ENCODE measurements around the gene KDM6A.
A peak's percentile ranks its signal among the peaks of the same experiment; 100 is the strongest.

The KDM6A gene

GRCh38 chrX:44871931-44872820 lies 812 bp upstream of the KDM6A start:
- Histone ChIP-seq H3K9me3 (ENCODE audit: control insufficient read depth, insufficient read depth, low read length) (no peaks in the 10 kb centered on the region), H3K4me1 (ENCODE audit: control insufficient read depth, insufficient read depth, low read length) (no peaks in the 10 kb centered on the region), H3K27me3 (ENCODE audit: control insufficient read depth, insufficient read depth, low read length) (no peaks in the 10 kb centered on the region), H3K4me3 (ENCODE audit: low read length) (peak overlapping the region; percentile 93), H3K27ac (ENCODE audit: low read length) (no peak overlapping the region), H3K36me3 (ENCODE audit: control insufficient read depth, insufficient read depth, low read length) (no peaks in the 10 kb centered on the region)
- no CpG with 5 or more reads among the region's 60 CpGs for WGBS (ENCODE audit: insufficient coverage, insufficient read length)
- no peak for DNase-seq (ENCODE audit: low read depth, low spot score)

DNA sequence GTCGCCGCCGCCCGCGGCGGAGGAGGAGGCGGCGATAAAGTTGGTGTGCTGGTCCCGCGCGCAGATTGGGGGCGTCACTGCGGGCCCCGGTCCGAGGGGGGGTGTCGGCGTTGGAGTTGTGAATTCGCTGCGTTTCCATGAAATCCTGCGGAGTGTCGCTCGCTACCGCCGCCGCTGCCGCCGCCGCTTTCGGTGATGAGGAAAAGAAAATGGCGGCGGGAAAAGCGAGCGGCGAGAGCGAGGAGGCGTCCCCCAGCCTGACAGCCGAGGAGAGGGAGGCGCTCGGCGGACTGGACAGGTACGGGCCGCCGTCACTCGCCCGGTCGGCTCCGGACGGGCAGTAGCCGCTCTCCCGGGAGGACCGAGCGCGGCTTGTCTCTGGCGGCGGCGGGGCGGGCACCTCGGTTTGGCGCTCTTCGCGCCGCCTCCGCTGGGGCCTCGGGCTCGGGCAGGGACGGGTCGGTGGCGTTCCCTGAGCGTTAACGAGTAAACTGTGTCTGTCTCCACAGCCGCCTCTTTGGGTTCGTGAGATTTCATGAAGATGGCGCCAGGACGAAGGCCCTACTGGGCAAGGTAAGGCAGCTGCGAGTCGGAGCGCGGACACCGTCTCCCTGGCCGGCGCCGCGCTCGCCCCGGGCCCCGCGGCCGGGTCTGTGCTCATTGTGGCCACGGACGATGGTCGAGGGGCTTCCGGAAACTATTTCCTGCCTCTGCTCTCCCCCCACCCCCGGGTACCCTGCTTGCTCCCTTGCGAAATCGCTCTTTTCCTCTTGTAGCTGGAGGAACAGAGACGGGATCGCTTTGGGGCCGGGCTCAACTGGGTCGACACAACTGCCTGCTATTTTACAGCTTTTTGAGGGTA lies 658 bp downstream of the KDM6A start:
- WGBS (ENCODE audit: insufficient coverage, insufficient read length), result no CpG with 5 or more reads among the region's 99 CpGs
- peak overlapping the region; percentile 96; the same call in 1 of the 2 replicates for H3K4me3 ChIP-seq (ENCODE audit: low read length)
- H3K27ac ChIP-seq (ENCODE audit: low read length), result no peak overlapping the region
- H3K4me1 ChIP-seq (ENCODE audit: control insufficient read depth, insufficient read depth, low read length), result no peaks in the 10 kb centered on the region
- no peaks in the 10 kb centered on the region for H3K27me3 ChIP-seq (ENCODE audit: control insufficient read depth, insufficient read depth, low read length)
- no peak for DNase-seq (ENCODE audit: low read depth, low spot score)
- no peaks in the 10 kb centered on the region for H3K9me3 ChIP-seq (ENCODE audit: control insufficient read depth, insufficient read depth, low read length)
- no peaks in the 10 kb centered on the region for H3K36me3 ChIP-seq (ENCODE audit: control insufficient read depth, insufficient read depth, low read length)

DNA sequence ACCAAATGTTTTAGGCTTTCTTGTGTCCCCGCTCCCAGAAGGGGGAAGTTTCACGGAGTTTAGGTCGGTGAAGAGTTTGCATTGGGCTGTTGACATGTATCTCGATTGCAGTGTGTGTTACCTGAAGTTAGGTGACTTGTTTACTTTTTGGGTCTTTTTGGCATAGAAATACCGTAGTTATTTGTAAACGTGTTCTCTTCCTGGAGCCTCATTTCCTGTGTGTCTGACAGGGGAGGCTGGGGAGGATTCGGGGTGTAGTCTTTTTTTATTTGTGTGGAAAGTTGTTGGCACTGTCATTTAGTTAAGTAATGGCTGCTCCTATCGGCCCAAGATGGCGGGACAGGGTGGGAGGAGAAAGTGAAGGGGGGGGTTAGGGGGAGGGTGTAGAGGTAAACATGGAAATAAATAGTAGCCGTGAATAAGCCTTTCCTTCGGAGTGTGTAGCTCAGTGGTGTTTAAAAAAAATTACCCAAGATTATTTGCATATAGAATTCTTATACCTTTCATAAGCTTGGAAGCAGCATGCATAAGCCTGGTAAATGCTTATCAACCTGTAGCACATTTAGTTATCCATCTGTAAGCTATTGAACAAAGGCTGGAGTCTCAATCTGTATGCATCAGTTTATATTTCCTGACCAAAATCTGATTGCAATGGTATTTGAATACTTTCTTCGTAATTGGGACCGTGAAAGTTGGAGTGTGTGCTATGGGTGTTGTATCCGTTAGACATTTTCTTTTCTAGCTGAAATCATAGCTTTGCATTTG lies 1.6 kb downstream of the KDM6A start:
- H3K4me3 ChIP-seq (ENCODE audit: low read length), result peak overlapping the region; percentile 96; the same call in 1 of the 2 replicates
- DNase-seq (ENCODE audit: low read depth, low spot score), result no peak
- H3K27ac ChIP-seq (ENCODE audit: low read length), result no peak overlapping the region
- H3K4me1 ChIP-seq (ENCODE audit: control insufficient read depth, insufficient read depth, low read length), result no peaks in the 10 kb centered on the region
- H3K27me3 ChIP-seq (ENCODE audit: control insufficient read depth, insufficient read depth, low read length), result no peaks in the 10 kb centered on the region
- WGBS (ENCODE audit: insufficient coverage, insufficient read length), result no CpG with 5 or more reads among the region's 14 CpGs
- no peaks in the 10 kb centered on the region for H3K36me3 ChIP-seq (ENCODE audit: control insufficient read depth, insufficient read depth, low read length)
- H3K9me3 ChIP-seq (ENCODE audit: control insufficient read depth, insufficient read depth, low read length), result no peaks in the 10 kb centered on the region

DNA sequence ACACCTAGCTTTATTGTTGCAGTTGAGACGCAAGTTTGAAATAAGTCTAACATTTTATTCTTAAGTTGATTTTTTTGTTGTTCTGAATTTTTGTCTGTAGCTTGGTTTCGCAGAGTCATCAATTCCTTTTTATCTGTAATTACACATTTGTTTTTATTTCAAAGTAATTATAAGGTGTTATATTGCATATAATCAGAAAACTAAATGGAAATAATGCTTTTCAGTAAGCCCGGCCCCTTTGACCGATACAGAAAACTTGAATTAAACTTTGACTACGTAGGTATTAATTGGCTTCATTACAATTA lies 2.1 kb downstream of the KDM6A start:
- Histone ChIP-seq H3K9me3 (ENCODE audit: control insufficient read depth, insufficient read depth, low read length) (no peaks in the 10 kb centered on the region), H3K27ac (ENCODE audit: low read length) (no peak overlapping the region), H3K4me1 (ENCODE audit: control insufficient read depth, insufficient read depth, low read length) (no peaks in the 10 kb centered on the region), H3K36me3 (ENCODE audit: control insufficient read depth, insufficient read depth, low read length) (no peaks in the 10 kb centered on the region), H3K4me3 (ENCODE audit: low read length) (no peak overlapping the region; the same call in 1 of the 2 replicates), H3K27me3 (ENCODE audit: control insufficient read depth, insufficient read depth, low read length) (no peaks in the 10 kb centered on the region)
- DNase-seq (ENCODE audit: low read depth, low spot score), result no peak
- no CpG with 5 or more reads among the region's 5 CpGs for WGBS (ENCODE audit: insufficient coverage, insufficient read length)

- Histone ChIP-seq H3K9me3 (ENCODE audit: control insufficient read depth, insufficient read depth, low read length) (no peaks in the 10 kb centered on the region), H3K4me3 (ENCODE audit: low read length) (no peak overlapping the region), H3K27ac (ENCODE audit: low read length) (no peak overlapping the region), H3K27me3 (ENCODE audit: control insufficient read depth, insufficient read depth, low read length) (no peaks in the 10 kb centered on the region), H3K36me3 (ENCODE audit: control insufficient read depth, insufficient read depth, low read length) (no peaks in the 10 kb centered on the region), H3K4me1 (ENCODE audit: control insufficient read depth, insufficient read depth, low read length) (no peaks in the 10 kb centered on the region)
- no CpG with 5 or more reads among the region's 4 CpGs for WGBS (ENCODE audit: insufficient coverage, insufficient read length)
- DNase-seq (ENCODE audit: low read depth, low spot score), result no peak
These were observed 3.1 kb downstream of the KDM6A start for GRCh38 chrX:44876086-44876485.

- no peak overlapping the region for H3K4me3 ChIP-seq (ENCODE audit: low read length)
- WGBS (ENCODE audit: insufficient coverage, insufficient read length), result 100% methylated on average over 13 of the region's 19 CpGs
These were observed 3.8 kb downstream of the KDM6A start for GRCh38 chrX:44876767-44877166.

DNA sequence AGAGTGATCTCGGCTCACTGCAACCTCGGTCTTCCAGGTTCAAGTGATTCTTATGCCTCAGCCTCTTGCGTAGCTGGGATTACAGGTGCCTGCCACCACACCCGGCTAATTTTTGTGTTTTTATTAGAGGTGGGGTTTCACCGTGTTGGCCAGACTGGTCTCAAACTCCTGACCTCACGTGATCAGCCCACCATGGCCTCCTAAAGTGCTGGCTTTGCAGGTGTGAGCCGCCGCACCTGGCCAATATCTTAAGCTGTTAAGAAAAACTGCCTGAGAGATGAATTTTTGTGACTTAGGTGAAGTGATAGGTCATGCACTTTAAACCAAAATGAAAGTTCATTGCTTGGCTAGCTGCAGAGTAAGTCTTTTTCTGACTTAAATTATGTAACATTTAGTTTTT lies 5.8 kb downstream of the KDM6A start:
- no peaks in the 10 kb centered on the region for H3K4me1 ChIP-seq (ENCODE audit: control insufficient read depth, insufficient read depth, low read length)
- H3K36me3 ChIP-seq (ENCODE audit: control insufficient read depth, insufficient read depth, low read length), result no peaks in the 10 kb centered on the region
- H3K27ac ChIP-seq (ENCODE audit: low read length), result no peak overlapping the region
- no peaks in the 10 kb centered on the region for H3K9me3 ChIP-seq (ENCODE audit: control insufficient read depth, insufficient read depth, low read length)
- DNase-seq (ENCODE audit: low read depth, low spot score), result no peak
- WGBS (ENCODE audit: insufficient coverage, insufficient read length), result no CpG with 5 or more reads among the region's 8 CpGs
- H3K4me3 ChIP-seq (ENCODE audit: low read length), result no peak overlapping the region
- no peaks in the 10 kb centered on the region for H3K27me3 ChIP-seq (ENCODE audit: control insufficient read depth, insufficient read depth, low read length)

More at GRCh38 chrX:44876767-44877166, 3.8 kb downstream of the KDM6A start:
- Histone ChIP-seq H3K36me3 (ENCODE audit: control insufficient read depth, insufficient read depth, low read length) (no peaks in the 10 kb centered on the region), H3K27me3 (ENCODE audit: control insufficient read depth, insufficient read depth, low read length) (no peaks in the 10 kb centered on the region), H3K4me1 (ENCODE audit: control insufficient read depth, insufficient read depth, low read length) (no peaks in the 10 kb centered on the region), H3K27ac (ENCODE audit: low read length) (no peak overlapping the region), H3K9me3 (ENCODE audit: control insufficient read depth, insufficient read depth, low read length) (no peaks in the 10 kb centered on the region)
- no peak for DNase-seq (ENCODE audit: low read depth, low spot score)

DNA sequence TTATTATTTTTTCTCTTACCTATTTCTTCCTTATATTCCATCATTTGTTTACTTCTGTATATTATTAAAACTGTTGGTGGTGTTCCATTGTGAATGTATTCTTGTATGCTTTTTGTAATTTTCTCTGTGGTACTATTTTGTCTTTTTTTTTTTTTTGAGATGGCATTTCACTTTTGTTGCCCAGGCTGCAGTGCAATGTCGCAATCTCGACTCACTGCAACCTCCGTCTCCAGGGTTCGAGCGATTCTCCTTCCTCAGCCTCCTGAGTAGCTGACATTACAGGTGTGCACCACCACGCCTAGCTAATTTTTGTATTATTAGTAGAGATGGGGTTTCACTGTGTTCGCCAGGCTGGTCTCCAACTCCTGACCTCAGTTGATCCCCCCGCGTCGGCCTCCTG lies 8.6 kb downstream of the KDM6A start:
- Histone ChIP-seq H3K27ac (ENCODE audit: low read length) (no peak overlapping the region), H3K27me3 (ENCODE audit: control insufficient read depth, insufficient read depth, low read length) (no peaks in the 10 kb centered on the region), H3K4me1 (ENCODE audit: control insufficient read depth, insufficient read depth, low read length) (no peaks in the 10 kb centered on the region), H3K36me3 (ENCODE audit: control insufficient read depth, insufficient read depth, low read length) (no peaks in the 10 kb centered on the region), H3K4me3 (ENCODE audit: low read length) (no peak overlapping the region), H3K9me3 (ENCODE audit: control insufficient read depth, insufficient read depth, low read length) (no peaks in the 10 kb centered on the region)
- WGBS (ENCODE audit: insufficient coverage, insufficient read length), result no CpG with 5 or more reads among the region's 10 CpGs
- no peak for DNase-seq (ENCODE audit: low read depth, low spot score)

DNA sequence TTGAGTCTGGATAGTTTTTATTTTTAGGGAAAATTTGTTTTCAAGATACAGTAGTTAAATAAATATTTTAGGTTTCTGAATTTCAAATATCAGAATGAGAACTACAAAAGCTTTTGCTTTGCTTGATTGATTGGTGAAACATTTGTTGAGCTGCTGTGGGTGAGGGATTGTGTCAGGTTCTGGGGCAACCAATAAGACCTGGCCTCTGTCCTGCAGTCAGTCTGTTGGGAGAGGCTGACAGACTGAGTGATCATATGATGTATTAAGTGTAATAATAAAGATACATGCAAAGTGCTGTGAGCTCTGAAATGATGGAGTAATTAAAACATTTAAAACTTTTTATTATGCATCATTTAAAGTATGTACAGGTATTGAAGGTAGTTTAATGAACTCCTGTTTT lies 9.6 kb downstream of the KDM6A start:
- H3K4me3 ChIP-seq (ENCODE audit: low read length), result no peak overlapping the region

DNA sequence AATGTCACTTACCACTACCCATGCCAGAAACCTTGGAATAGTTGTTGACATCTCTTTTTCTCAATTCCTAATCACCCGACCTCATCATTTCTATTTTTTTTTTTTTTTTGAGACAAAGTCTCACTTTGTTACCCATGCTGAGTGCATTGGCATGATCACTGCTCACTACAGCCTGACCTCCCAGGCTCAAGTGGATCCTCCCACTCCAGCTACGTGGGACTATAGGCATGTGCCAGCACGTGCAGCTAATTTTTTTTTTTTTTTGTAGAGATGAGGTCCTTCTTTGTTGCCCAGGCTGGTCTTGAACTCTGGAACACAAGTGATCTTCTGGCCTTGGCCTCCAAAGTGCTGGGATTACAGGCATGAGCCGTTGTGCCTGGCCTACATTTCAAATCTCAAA lies 12.0 kb downstream of the KDM6A start:
- no CpG with 5 or more reads among the region's 4 CpGs for WGBS (ENCODE audit: insufficient coverage, insufficient read length)
- Histone ChIP-seq H3K36me3 (ENCODE audit: control insufficient read depth, insufficient read depth, low read length) (no peaks in the 10 kb centered on the region), H3K4me1 (ENCODE audit: control insufficient read depth, insufficient read depth, low read length) (no peaks in the 10 kb centered on the region), H3K4me3 (ENCODE audit: low read length) (no peak overlapping the region), H3K27me3 (ENCODE audit: control insufficient read depth, insufficient read depth, low read length) (no peaks in the 10 kb centered on the region), H3K9me3 (ENCODE audit: control insufficient read depth, insufficient read depth, low read length) (no peaks in the 10 kb centered on the region), H3K27ac (ENCODE audit: low read length) (no peak overlapping the region)
- no peak for DNase-seq (ENCODE audit: low read depth, low spot score)

More for the DNA sequence above, 9.6 kb downstream of the KDM6A start:
- Histone ChIP-seq H3K27me3 (ENCODE audit: control insufficient read depth, insufficient read depth, low read length) (no peaks in the 10 kb centered on the region), H3K27ac (ENCODE audit: low read length) (no peak overlapping the region), H3K36me3 (ENCODE audit: control insufficient read depth, insufficient read depth, low read length) (no peaks in the 10 kb centered on the region), H3K9me3 (ENCODE audit: control insufficient read depth, insufficient read depth, low read length) (no peaks in the 10 kb centered on the region), H3K4me1 (ENCODE audit: control insufficient read depth, insufficient read depth, low read length) (no peaks in the 10 kb centered on the region)
- no peak for DNase-seq (ENCODE audit: low read depth, low spot score)

All from iPS DF 6.9 (cell line).